Glomerular visceral epithelial cell (primary cell): ENCODE results near the gene FBXL2.
"Not testable (repeated sequence)": the region's sequence is repeated elsewhere in the genome, so short reads cannot be mapped to it uniquely, and the experiment has no call there.

ENCODE experiments used
- DNase-seq: peaks from one replicate; pipeline ENCODE4 v3.0.0-alpha.2; 2016; ENCODE audit errors: extremely low spot score

Gene FBXL2

DNA sequence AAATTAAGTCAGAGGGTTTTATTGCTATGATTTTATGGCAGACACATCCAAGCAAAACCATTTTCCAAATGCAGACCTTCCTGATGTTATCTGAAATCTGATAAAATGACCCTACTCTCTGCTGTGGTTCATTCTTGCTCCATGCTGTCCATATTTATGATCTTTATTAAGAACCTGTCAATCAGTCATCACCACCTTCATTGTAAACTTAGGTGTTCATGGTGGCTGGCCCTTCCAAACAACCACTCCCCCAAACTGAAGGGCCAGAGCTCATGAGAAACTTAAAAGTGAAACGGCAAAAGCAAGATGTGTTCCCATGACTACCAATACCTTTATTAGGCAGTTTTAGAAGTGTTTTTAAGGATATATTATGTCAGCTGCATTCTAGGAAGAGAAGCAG is 109.4 kb downstream of the FBXL2 start:
- no peak for DNase-seq

DNA sequence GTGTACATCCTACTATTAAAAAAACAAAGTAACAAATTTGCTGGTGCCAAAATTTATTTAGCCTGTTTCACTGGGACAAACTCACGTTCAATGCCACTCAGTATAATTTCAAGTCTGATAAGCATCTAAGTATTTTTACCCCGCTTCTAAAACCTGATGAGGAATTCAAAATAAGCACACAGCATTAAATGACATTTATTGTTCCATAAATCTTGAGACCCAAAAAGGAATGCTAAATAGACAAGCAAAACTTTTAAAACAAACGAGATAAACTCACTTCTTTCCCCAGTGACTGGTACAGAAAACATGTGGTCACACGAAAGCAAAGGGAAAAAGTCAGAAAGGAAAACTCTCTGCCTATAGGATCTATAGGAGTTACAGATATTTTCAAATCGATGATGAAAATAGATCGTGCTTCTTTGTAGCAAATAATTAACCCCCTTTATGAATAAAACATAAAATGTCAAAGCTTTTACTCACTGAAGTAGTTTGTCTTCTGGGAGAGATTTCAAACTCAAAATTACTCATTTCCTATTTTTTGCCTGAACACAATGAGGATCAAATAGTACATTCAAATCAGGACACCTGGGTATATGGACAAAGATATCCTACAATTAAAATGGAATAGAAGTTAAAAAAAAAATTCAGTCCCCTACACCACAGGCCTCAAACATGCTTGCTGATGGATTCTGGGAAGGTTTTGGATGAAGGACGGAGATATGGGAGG is 111.3 kb downstream of the FBXL2 start:
- DNase-seq = no peak

DNA sequence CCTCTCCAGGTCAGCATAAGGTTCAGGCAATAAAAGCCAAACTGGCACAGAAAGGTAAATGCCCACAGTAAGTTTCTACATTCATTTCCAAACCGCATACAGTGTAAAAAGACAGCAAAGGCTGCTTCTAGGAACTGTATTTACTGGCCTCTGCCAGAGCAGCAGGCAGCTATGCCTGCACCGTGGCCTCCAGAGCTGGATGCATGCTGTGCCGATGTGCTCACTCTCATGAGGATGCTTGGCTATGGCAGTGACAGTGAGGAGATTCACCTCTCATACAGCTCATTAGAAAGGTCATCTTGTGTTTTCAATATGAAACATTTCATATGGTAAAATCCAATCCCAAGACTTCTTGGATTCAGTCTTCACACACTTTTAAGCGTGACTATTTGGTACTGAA is 112.7 kb downstream of the FBXL2 start:
- no peak for DNase-seq

DNA sequence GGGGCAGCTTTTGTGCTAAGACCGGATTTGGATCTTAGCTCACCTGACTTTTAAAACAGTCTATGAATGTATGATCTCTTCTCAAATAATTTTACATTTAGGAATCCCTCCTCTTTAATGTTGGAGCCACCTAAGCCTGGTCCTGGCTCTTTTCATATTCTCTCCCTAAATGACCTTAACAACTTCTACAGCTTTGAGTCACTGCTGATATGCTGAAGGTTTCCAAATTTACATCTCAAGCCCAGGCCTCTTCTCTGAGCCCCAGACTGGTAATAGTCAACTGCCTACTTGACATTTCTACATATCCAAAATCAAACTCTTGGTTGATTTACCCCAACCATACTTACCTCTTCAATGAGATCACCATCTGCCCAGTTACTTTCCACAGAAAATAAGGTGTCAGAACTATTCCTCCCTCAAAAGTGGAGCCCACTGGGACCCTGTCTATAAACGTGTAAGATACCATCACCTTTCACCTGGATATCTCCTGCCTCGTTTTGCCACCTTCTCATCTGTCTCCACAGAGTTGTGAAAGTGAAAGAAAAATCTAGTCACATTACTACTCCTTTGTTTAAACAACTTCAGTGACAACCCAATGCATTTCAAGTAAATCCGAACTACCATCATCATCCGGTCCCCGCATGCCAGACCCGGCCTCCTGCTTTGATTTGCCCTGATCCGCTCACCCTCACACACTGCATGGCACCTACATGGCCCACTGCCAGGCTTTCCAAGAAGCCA is 114.2 kb downstream of the FBXL2 start:
- DNase-seq = no peak

DNA sequence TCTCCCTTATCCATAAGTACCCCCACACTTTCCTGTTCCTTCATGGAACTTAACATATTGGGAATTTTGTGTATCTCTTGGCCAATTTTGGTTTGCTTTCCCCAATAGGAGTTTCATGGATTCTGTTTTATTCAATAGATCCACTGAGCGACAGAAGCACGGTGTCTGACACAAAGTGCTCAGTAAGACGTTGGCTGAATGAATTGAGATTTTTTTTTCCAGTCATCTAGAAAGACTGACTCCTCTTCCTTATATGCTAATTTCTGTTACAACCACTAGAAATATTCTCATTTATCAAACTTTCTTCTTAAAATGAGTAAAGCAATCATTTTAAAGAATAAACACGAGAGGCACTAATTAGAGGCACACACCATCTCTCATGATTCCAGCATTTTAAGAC is 114.9 kb downstream of the FBXL2 start:
- DNase-seq = no peak

DNA sequence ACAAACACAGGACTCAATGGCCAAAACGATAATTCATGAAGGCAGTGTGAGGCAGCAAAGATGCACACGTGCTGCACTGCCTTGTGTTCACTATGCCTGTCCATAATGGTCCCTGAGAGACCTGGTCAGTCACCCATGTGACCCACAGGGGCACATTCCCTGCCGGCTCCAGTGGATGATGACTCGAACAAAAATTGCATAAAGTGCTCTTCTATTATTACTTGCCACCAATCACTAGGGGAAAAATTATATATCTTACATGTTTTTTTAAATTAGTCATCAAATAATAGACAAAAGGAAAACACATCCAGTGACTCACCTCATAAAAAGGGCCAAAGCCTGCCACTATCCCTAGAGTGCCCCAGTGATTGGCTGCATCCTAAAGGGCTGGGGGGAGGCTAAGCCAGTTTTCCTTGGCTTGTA is 115.5 kb downstream of the FBXL2 start:
- DNase-seq = peak; percentile 73

DNA sequence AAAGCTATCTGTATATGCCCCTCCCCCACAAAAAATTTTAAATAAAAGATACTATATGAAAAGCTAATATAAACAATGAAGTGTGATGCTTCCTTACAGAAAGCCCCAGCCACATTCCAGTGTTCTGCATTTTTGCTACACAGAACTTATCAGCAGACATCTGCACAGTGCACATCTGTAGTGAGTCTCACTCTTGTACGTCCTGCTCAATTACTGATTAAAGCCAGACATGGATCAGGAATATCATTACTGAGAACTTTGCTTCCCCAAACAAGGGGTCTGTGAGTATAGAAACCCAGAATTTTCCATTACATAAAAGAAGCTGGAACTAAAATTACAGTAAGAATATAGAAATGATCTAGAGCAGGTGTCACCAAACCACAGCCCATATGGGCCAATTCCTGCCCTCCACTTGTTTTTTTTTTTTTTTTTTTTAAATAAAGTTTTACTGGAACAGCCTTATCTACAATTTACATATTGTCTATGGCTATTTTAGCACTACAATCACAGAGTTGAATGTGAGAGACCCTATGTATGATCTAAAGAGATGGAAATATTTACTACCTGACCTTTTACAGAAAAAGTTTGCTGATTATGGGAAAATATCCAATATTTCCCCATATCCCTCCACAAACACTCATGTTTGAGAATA is 117.3 kb downstream of the FBXL2 start:
- no peak for DNase-seq

DNA sequence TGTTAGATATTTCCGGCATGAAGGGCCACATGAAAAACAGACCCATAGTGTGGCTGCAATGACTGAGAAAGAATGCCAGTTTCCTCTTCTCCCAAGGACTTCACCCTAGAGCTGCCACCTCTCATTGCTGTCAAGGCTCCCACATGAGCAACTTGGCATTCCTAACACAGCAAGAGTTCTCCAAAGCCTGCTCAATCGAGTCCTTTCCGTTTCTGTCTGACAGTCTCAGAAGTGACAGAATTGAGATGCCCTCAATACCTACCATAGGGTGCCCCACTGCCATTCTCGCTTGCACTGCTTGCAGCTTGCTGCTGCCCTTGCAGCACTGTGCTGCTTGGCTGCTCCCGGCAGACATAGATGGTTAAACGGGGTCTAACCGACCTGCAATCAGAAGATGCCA is 118.7 kb downstream of the FBXL2 start:
- no peak for DNase-seq

DNA sequence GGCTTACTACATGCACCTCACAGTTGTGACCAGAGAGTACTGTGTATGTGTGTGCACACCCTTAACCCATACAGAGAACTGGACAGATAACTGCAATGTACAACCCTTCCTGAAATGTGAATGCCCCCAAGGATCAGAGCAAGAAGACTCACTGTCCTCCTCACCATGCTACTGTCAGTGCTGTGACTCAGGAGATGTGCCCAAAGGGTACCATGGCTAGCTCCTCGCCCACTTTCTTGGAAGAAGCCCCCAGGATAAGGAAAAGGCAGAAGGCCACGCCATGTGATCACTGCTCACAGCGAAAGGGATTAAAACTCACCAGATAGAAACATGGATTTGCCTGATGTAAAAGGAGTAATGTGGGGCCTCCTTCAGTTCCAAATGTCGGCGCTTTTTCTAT is 121.2 kb downstream of the FBXL2 start:
- DNase-seq = no peak

DNA sequence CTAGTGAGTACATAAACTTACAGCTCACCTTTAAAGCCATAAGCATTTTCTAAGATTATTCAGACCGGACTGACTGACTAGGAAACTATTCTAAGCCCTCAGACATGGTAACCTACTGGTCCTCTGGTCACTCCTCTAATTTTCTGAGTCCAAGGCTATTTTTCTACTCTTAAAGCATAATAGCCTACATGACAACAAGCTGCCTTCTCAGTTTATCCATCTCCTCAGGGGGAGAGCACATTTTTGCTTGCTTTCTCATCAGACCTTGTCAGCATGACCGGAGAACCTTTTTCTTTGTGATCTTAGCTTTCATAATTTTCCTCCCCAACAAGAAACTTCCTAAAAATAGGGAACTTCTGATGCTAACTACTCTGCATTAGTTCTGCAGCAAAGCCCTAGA is 124.5 kb downstream of the FBXL2 start:
- DNase-seq = no peak

DNA sequence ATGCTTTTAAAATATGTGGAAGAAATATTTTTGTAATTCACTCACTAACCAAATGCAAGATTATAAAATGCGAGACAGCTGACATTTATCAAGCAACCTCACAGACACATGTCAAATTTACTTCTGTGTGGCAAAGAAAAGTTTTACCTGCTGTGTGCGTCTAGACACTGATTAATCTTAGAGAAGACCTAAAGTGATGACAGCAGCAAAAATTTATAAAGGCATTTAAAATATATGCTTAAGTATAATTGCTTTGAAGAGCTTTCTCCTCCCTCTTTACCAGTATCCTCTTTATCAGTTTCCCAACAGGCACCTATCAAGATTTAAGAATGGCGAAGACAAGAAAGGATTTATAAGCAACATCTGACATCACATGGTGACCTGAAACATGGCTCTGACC is 125.7 kb downstream of the FBXL2 start:
- DNase-seq = no peak

DNA sequence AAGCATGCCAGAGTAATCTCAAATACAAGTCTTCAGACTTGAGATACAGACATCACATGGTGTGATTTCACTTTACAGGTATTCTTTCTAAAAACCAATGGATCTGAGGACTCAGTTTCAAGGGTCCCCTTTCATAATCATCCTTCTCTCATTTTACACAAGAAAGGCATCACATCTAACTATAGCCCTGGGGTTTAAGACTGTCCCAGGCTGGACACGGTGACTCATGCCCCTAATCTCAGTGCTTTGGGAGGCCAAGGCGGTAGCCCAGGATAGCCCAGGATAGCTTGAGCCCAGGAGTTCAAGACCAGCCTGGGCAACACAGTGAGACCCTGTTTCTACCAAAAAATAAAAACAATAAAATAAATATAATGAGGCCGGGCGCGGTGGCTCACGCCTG is 126.5 kb downstream of the FBXL2 start:
- DNase-seq = no peak

DNA sequence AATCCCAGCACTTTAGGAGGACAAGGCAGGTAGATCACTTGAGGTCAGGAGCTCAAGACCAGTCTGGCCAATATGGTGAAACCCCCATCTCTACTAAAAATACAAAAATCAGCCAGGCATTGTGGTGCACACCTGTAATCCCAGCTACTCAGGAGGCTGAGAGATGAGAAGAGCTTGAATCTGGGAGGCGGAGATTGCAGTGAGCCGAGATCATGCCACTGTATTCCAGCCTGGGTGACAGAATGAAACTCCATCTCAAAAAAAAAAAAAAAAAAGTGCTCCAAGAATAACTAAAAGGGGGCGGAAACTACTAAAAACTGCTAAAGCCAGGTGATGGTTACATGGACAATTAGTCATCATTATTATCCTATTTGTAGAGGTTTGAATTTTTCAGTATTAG is 133.6 kb downstream of the FBXL2 start:
- DNase-seq = not testable (repeated sequence)

DNA sequence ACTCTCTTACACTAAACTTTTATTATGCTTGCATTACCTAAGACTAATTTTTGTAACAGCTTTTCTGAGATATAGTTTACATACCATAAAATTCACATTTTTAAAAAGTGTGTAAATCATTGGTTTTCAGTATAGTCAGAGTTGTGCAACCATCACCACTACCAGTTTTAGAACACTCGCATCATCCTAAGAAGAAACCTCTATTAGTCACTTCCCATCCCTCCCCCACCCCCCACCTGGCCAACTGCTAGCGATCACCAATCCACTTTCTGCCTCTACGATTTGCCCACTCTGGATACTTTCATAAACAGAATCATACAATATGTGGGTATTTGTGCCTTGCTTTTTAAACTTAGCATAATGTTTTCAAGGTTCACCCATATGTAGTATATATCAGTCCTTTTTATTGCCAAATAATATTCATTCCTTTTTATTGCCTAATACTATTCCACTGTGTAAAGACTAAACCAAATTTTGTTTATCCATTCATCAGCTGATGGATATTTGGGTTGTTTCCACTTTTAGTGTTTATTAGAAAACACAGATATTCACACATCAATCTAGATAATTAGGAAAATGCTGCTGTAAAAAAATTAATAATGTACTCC is 139.9 kb downstream of the FBXL2 start:
- no peak for DNase-seq

DNA sequence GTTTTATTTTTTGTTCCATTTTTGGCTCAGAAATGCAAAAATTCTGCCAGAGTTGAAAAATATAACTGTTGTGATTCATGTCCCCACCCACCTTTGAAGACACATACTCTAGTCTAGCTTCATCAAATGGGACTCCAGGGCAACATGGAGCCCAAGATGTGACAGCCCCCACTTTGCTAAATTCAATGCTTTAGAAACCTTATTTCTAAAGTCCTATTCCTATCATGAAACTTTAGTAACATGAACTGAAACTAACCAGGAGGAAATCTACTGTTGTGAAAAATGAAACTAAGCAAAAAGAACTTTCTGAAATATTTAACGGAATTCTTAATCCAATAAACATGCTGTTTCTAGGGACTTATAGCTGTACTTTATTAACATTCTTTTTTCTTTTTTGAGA is 142.7 kb downstream of the FBXL2 start:
- no peak for DNase-seq

DNA sequence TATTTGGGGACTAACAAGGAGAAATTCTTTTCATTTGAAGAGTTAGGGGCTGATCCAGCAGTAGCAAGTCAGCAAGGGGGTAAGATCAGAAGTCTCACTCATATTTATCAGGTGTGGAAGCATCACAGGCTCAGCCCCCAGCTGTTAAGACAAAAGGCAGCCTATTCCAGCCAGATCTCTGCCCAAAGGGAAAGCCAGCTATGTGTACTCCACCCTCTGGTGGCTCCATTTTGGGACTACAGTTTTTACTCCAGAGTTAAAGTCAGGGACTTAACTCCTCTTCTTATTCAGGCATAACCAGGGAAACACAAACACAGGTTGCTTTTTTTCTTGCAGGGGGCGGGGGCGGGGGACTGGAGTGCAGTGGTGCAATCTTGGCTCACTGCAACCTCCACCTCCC is 143.7 kb downstream of the FBXL2 start:
- DNase-seq = no peak

DNA sequence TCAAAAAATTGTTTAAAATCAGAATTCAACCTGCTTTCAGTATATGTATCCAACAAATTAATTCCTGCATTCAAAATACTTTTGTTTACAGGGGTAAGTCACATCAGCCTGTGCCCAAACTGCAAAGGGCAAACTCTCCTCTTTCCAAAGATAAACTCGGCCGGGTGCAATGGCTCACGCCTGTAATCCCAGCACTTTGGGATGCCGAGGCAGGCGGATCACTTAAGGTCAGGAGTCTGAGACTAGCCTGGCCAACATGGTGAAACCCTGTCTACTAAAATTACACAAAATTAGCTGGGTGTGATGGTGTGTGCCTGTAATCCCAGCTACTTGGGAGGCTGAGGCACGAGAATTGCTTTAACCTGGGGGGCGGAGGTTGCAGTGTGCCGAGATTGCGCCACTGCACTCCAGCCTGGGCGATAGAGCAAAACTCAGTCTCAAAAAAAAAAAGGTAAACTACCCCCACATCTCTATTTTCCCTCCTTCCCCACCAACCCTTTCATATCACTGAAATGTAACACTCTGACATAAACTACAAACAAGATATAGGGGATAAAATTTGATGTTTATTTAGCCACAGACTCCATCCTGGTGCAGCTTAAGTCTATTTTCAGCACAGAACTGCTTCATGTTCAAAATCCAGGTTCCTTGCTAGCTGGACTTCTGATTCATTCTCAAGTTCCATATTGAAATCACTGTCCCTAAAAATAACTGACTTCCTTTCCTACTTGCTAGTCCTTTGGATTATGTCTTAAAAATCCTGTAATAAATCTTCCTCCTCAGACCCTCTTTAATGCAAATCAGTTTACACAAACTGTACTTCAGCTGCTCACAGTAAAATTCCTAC is 147.6 kb downstream of the FBXL2 start:
- DNase-seq = no peak

DNA sequence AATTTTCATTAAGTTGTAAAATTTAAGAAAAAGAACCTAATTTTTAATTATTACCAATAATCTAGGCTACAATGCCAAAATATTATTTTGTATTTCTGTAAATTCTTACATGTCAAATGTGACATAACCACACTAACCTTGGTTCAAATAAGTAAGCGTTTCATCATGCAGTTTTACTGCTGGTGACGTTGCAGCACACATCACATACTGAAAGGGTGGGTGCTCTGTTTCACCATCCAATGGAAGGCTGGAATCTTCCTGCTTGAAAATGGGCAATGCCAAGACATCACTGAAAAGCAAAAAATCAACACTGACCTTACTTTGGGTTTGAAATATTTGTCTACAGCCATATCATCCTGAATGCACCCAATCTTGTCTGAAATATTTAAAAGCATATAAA is 148.2 kb downstream of the FBXL2 start:
- DNase-seq = no peak

DNA sequence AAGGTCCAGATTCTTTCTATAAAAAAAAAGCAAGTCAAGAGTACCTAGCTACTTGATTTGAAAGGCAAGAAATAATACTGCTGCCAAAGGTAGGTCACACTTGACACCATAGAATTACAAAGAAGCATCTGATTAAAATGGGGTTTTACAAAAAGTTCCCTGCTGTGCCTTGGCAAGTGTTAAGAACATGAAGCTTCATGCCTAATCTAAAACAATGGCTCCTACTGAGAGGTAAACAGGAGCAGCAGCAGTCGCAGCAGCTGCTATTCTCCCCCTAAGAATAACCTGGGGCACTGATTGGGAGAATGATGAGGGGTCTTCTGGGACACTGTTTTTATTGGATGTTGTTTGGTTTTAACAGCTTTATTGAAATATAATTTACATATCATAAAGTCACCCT is 148.8 kb downstream of the FBXL2 start:
- no peak for DNase-seq

DNA sequence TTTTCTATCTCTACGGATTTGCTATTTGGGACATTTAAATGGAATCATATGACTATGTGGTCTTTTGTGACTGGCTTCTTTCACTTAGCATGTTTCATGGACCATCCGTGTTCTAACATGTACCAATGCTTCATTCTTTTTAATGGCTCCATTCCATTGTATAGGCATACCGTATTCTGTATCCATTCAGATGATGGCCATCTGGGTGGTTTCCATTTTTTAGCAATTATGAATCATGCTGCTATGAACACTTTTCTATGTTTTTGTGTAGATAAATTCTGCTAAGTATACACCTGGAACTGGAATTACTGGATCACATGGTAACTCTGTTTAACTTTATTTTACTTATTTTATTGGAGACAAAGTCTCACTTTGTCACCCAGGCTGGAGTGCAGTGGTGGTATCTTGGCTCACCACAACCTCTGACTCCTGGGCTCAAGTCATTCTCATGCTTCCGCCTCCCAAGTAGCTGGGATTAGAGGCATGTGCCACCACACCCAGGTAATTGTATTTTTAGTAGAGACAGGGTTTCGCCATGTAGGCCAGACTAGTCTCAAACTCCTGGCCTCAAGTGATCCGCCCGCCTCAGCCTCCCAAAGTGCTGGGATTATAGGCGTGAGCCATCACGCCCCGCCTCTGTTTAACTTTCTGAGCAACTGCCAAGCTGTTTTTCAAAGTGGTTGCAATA is 149.5 kb downstream of the FBXL2 start:
- no peak for DNase-seq

DNA sequence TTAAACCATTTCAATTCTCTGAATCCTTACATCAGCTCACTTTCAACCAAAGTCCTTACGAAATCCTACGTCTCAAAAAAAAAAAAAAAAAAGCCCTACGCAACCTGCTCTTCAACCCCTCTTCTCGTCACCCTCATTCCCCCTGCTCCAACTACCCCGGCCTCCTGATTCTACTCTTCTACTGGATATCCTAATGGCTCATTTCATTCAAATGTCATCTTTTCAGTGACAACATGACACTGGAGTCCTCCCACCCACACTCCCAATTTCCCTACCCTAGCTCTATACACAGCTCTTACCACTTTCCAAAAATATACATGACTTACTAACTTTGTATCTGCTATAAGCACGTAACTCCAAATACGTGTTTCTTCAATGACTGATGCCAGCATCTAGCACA is 151.5 kb downstream of the FBXL2 start:
- DNase-seq = no peak
